A549 (cell line): ENCODE results near the gene OGDH.

Experiments used
- BCL3 ChIP-seq: fragments of >200 bp; sonication (Bioruptor Twin); formaldehyde crosslinking; IDR thresholded peaks from 3 replicates; pipeline ENCODE4 v1.6.1; 2016
- CTCF ChIP-seq: fragments of >200 bp; sonication (Bioruptor Twin); formaldehyde crosslinking; IDR thresholded peaks from 3 replicates; pipeline ENCODE4 v1.5.1; 2016
- EP300 ChIP-seq, 2 experiments: fragments of >200 bp; sonication (Bioruptor Twin); formaldehyde crosslinking; IDR thresholded peaks; 2 replicates in 1 of 2; 3 replicates in 1 of 2; pipeline ENCODE4 v1.6.1; 2016 to 2017
- KDM1A ChIP-seq: fragments of 200-600 bp; sonication (generic); IDR thresholded peaks from 2 replicates; pipeline ENCODE4 v1.6.1; 2016; ENCODE audit warnings: low read depth, mild to moderate bottlenecking
- POLR2A ChIP-seq: IDR thresholded peaks from 2 replicates; pipeline ENCODE4 v1.6.1; 2012; ENCODE audit warnings: mild to moderate bottlenecking, low read length
- RNF2 ChIP-seq: fragments of 200-600 bp; sonication (generic); IDR thresholded peaks from 2 replicates; pipeline ENCODE4 v1.6.1; 2016; ENCODE audit warnings: low read depth, mild to moderate bottlenecking, antibody characterized with exemption, moderate library complexity, borderline replicate concordance
- ZFP36 ChIP-seq: fragments of 450-650 bp; IDR thresholded peaks from 2 replicates; pipeline ENCODE4 v1.6.1; 2014; ENCODE audit warnings: borderline replicate concordance; ENCODE audit not compliant: partially characterized antibody

GRCh38 chr7:44735403-44736165 is 129.2 kb downstream of the OGDH start:
- TF ChIP-seq CTCF (no peak), POLR2A (no peak), BCL3 (no peak), KDM1A (no peak), ZFP36 (no peak), RNF2 (no peak), EP300 (IDR thresholded peaks at IDR 0.05) (no peak)
